PC-3 (cell line): ENCODE measurements around the gene SDK2. TPM values are rescaled to one million over a fixed set of nuclear protein-coding genes. Genes with fewer than 3 reads are reported as not detected.

Source experiments
- ATAC-seq: fragments of 200-7000 bp; cut with Tn5 transposase; 2 replicates; pipeline ENCODE4 v1.9.1; 2020; ENCODE audit warnings: mild to moderate bottlenecking, moderate library complexity
- BruUV-seq: library from RNA; stranded (reverse); fragments of 400-500 nt; replicated peaks from 2 replicates; lab custom pipeline; 2021; lab: Mats Ljungman, UMichigan
- CTCF ChIA-PET: fragments of 300-600 bp; sonication (Branson Sonifier 250); formaldehyde crosslinking; loops from one replicate; lab custom pipeline; 2022; ENCODE audit warnings: antibody characterized with exemption; lab: Charles Lee
- POLR2A ChIA-PET: fragments of 300-600 bp; sonication (Branson Sonifier 250); formaldehyde crosslinking; loops from one replicate; lab custom pipeline; 2022; ENCODE audit warnings: antibody characterized with exemption; ENCODE audit not compliant: unreplicated experiment; lab: Charles Lee
- DNase-seq: peaks from one replicate; pipeline ENCODE4 v3.0.0-alpha.2; 2015
- H2AFZ ChIP-seq: fragments of 300-600 bp; sonication (generic); 2 replicates; pipeline ENCODE4 v1.6.0; 2016; ENCODE audit warnings: antibody characterized with exemption, low read length
- H3F3A ChIP-seq: fragments of 300-600 bp; sonication (generic); one replicate; pipeline ENCODE4 v1.6.0; 2017; ENCODE audit warnings: antibody characterized with exemption, low read length, control low read depth, mild to moderate bottlenecking; ENCODE audit not compliant: unreplicated experiment
- H3K27ac ChIP-seq: fragments of 300-600 bp; sonication (generic); 2 replicates; pipeline ENCODE4 v1.5.1; 2016; ENCODE audit warnings: mild to moderate bottlenecking, low read length
- H3K27me3 ChIP-seq: fragments of 300-600 bp; sonication (generic); 2 replicates; pipeline ENCODE4 v1.6.1; 2016; ENCODE audit warnings: low read length, mixed read lengths
- H3K36me3 ChIP-seq: fragments of 300-600 bp; sonication (generic); 2 replicates; pipeline ENCODE4 v1.6.1; 2016; ENCODE audit warnings: low read depth, mixed run types, low read length, mixed read lengths
- H3K4me1 ChIP-seq: fragments of 300-600 bp; sonication (generic); 2 replicates; pipeline ENCODE4 v1.5.1; 2016; ENCODE audit warnings: low read length; ENCODE audit not compliant: insufficient read depth
- H3K4me2 ChIP-seq: fragments of 300-600 bp; sonication (generic); 2 replicates; pipeline ENCODE4 v1.6.0; 2016; ENCODE audit warnings: low read length
- H3K4me3 ChIP-seq: fragments of 300-600 bp; sonication (generic); 2 replicates; pipeline ENCODE4 v1.5.1; 2016; ENCODE audit warnings: mild to moderate bottlenecking, low read length, mixed read lengths
- H3K79me2 ChIP-seq: fragments of 300-600 bp; sonication (generic); 2 replicates; pipeline ENCODE4 v1.6.1; 2017; ENCODE audit warnings: low read length, mixed read lengths
- H3K9ac ChIP-seq: fragments of 300-600 bp; sonication (generic); 2 replicates; pipeline ENCODE4 v1.6.0; 2016; ENCODE audit warnings: mild to moderate bottlenecking, low read length
- H3K9me2 ChIP-seq: fragments of 300-600 bp; sonication (generic); replicated peaks from 2 replicates; pipeline ENCODE4 v1.6.1; 2016; ENCODE audit warnings: mixed run types, low read length, mixed read lengths
- H3K9me3 ChIP-seq: fragments of 300-600 bp; sonication (generic); 2 replicates; pipeline ENCODE4 v1.6.1; 2016; ENCODE audit warnings: low read length, mixed read lengths
- H4K20me1 ChIP-seq: fragments of 300-600 bp; sonication (generic); 2 replicates; pipeline ENCODE4 v1.6.1; 2016; ENCODE audit warnings: low read length, mixed read lengths
- CTCF ChIP-seq: fragments of 300-600 bp; sonication (generic); conservative IDR thresholded peaks from 2 replicates; pipeline ENCODE4 v1.5.1; 2017; ENCODE audit warnings: antibody characterized with exemption, low read depth, mild to moderate bottlenecking, low read length
- EZH2 ChIP-seq: fragments of 300-600 bp; sonication (generic); IDR thresholded peaks from one replicate; pipeline ENCODE4 v1.6.1; 2017; ENCODE audit warnings: antibody characterized with exemption, mild to moderate bottlenecking, low read length; ENCODE audit not compliant: unreplicated experiment
- EZH2phosphoT487 ChIP-seq: fragments of 300-600 bp; sonication (generic); IDR thresholded peaks from 2 replicates; pipeline ENCODE4 v1.6.1; 2018; ENCODE audit warnings: mild to moderate bottlenecking, antibody characterized with exemption, low read length, borderline replicate concordance
- intact Hi-C: fragments of 100-400 bp; cut with micrococcal nuclease; formaldehyde crosslinking; loops from 2 replicates; pipeline ENCODE4 v1.9.0; 2023
- total RNA-seq: library from RNA; depleted of rRNA; stranded (reverse); fragments of >200 nt; gene quantifications from 2 replicates; pipeline ENCODE4 v1.2.3, GENCODE V29; 2014

SDK2 gene
- total RNA-seq, 1 experiment from 2014 or later: 0.07 TPM

GRCh38 chr17:73546770-73547536 lies 97.3 kb downstream of the SDK2 start:
- Histone ChIP-seq H3K36me3 (no peaks in the 10 kb centered on the region), H3K27me3 (peaks cover 99% of the 10 kb centered on the region), H3K27ac (no peak overlapping the region), H2AFZ (no peak overlapping the region), H3K4me1 (no peaks in the 10 kb centered on the region), H3K79me2 (no peaks in the 10 kb centered on the region), H3F3A (no peaks in the 10 kb centered on the region), H3K4me2 (no peak overlapping the region), H3K9me3 (no peaks in the 10 kb centered on the region), H3K9ac (no peak overlapping the region), H3K4me3 (no peak overlapping the region), H3K9me2 (no peaks in the 10 kb centered on the region; the same call in 1 of the 2 replicates), H4K20me1 (0 out of 2 replicates have a peak, but pooled peaks cover 3% of the 10 kb centered on the region)
- no peak; the same call in 1 of the 2 replicates for ATAC-seq
- DNase-seq: peak; percentile 31
- intact Hi-C loops: no loop called here
- POLR2A ChIA-PET: no interaction called here
- CTCF ChIA-PET: no interaction called here
- BruUV-seq: no TSS peak
- TF ChIP-seq EZH2phosphoT487: no peak
- TF ChIP-seq CTCF: no peak
- no peak for TF ChIP-seq EZH2

- no peaks in the 10 kb centered on the region for H3K4me1 ChIP-seq
- peaks cover 98% of the 10 kb centered on the region for H3K27me3 ChIP-seq
- H3K27ac ChIP-seq: no peak overlapping the region
- H3K79me2 ChIP-seq: no peaks in the 10 kb centered on the region
- intact Hi-C loops: no loop called here
- H3K9ac ChIP-seq: no peak overlapping the region
- no peaks in the 10 kb centered on the region for H3K9me3 ChIP-seq
- 0 out of 2 replicates have a peak, but pooled peaks cover 3% of the 10 kb centered on the region for H4K20me1 ChIP-seq
- H3K4me2 ChIP-seq: no peak overlapping the region
- no peaks in the 10 kb centered on the region; the same call in 1 of the 2 replicates for H3K9me2 ChIP-seq
- H2AFZ ChIP-seq: no peak overlapping the region
- no peak overlapping the region for H3K4me3 ChIP-seq
- no peaks in the 10 kb centered on the region for H3K36me3 ChIP-seq
- TF ChIP-seq EZH2phosphoT487: no peak
- no peak for TF ChIP-seq EZH2
- TF ChIP-seq CTCF: no peak
- DNase-seq (no peak), ATAC-seq (no peak)
- ChIA-PET POLR2A (no interaction called here), CTCF (no interaction called here)
- BruUV-seq: no TSS peak
- H3F3A ChIP-seq: no peaks in the 10 kb centered on the region
Measured at GRCh38 chr17:73546114-73546513, 98.1 kb downstream of the SDK2 start.
